CD4-positive, alpha-beta memory T cell (primary cell): Measurements from ENCODE around the gene DKKL1. TPM values are rescaled to one million over a fixed set of nuclear protein-coding genes. Genes with fewer than 3 reads are reported as not detected.

ENCODE experiments used
- CTCF ChIA-PET: fragments of 350-600 bp; sonication (Branson Sonifier 250); formaldehyde crosslinking; loops from one replicate; lab custom pipeline; 2021; ENCODE audit warnings: inconsistent platforms; ENCODE audit not compliant: partially characterized antibody; lab: Charles Lee
- POLR2A ChIA-PET: fragments of 350-600 bp; sonication (Branson Sonifier 250); formaldehyde crosslinking; loops from one replicate; lab custom pipeline; 2021; ENCODE audit not compliant: partially characterized antibody; lab: Charles Lee
- DNase-seq, 5 donors: peaks; one replicate each; pipeline versions ENCODE4 v3.0.0 to v3.0.0-alpha.2; 2020 to 2022; ENCODE audit warnings: mixed read lengths in 1 of 5
- H3K27ac ChIP-seq: one replicate; pipeline ENCODE4 v1.7.0; 2013; ENCODE audit warnings: low read depth, low read length
- H3K27me3 ChIP-seq: 2 replicates; pipeline ENCODE4 v1.7.0; 2013; ENCODE audit warnings: mild to moderate bottlenecking, low read length, moderate library complexity; ENCODE audit not compliant: insufficient read depth
- H3K36me3 ChIP-seq: 2 replicates; pipeline ENCODE4 v1.7.0; 2013; ENCODE audit warnings: mild to moderate bottlenecking, low read length, moderate library complexity; ENCODE audit not compliant: insufficient read depth
- H3K4me1 ChIP-seq: 2 replicates; pipeline ENCODE4 v1.7.0; 2013; ENCODE audit warnings: mild to moderate bottlenecking, low read length, moderate library complexity; ENCODE audit not compliant: insufficient read depth
- H3K4me3 ChIP-seq, 2 donors: one replicate each; pipeline ENCODE4 v1.7.0; 2013; ENCODE audit warnings: low read length in 2 of 2, mild to moderate bottlenecking in 1 of 2
- H3K9me3 ChIP-seq, 2 donors: one replicate each; pipeline ENCODE4 v1.7.0; 2013; ENCODE audit warnings: low read length in 2 of 2, control low read depth in 1 of 2; ENCODE audit not compliant: control insufficient read depth in 1 of 2
- H3K27ac Mint-ChIP-seq, 7 donors: one replicate each; pipeline ENCODE4 v1.8.0; 2020 to 2021; ENCODE audit warnings: mixed read lengths in 7 of 7, mild to moderate bottlenecking in 6 of 7, inconsistent platforms in 3 of 7, moderate library complexity in 3 of 7
- H3K27me3 Mint-ChIP-seq, 2 donors: one replicate each; pipeline ENCODE4 v1.8.0; 2020 to 2021; ENCODE audit warnings: mixed read lengths in 2 of 2
- H3K36me3 Mint-ChIP-seq, 2 donors: one replicate each; pipeline ENCODE4 v1.8.0; 2020 to 2021; ENCODE audit warnings: mixed read lengths in 2 of 2, inconsistent platforms in 1 of 2, mild to moderate bottlenecking in 1 of 2
- H3K4me1 Mint-ChIP-seq, 4 donors: one replicate each; pipeline ENCODE4 v1.8.0; 2020 to 2021; ENCODE audit warnings: mixed read lengths in 4 of 4, mild to moderate bottlenecking in 1 of 4
- H3K4me3 Mint-ChIP-seq, 8 donors: one replicate each; pipeline ENCODE4 v1.8.0; 2020 to 2021; ENCODE audit warnings: mixed read lengths in 8 of 8, mild to moderate bottlenecking in 7 of 8, moderate library complexity in 6 of 8, inconsistent platforms in 3 of 8
- H3K9me3 Mint-ChIP-seq, 8 donors: one replicate each; pipeline ENCODE4 v1.8.0; 2020 to 2021; ENCODE audit warnings: mixed read lengths in 8 of 8, mild to moderate bottlenecking in 5 of 8, inconsistent platforms in 3 of 8, moderate library complexity in 1 of 8
- intact Hi-C: fragments of 100-400 bp; cut with micrococcal nuclease; formaldehyde crosslinking; loops from one replicate; pipeline ENCODE4 v1.15.1; 2023
- polyA plus RNA-seq, 2 donors: library from polyadenylated mRNA; unstranded; fragments of 300-500 nt; fragmentation: Illumina TruSeq; gene quantifications; one replicate each; pipeline ENCODE4 v1.2.3, GENCODE V29; 2021
- total RNA-seq, 2 experiments: library from RNA; stranded (reverse); gene quantifications; one replicate each; pipeline ENCODE4 v1.2.3, GENCODE V29; 2021

Gene DKKL1
- total and polyA plus RNA-seq, 4 experiments from 2014 or later, result not detected

- no peaks in the 10 kb centered on the region for H3K36me3 Mint-ChIP-seq
- peaks cover 0 to 3% (median 0%) of the 10 kb centered on the region in 8 donors for H3K9me3 Mint-ChIP-seq
- peak overlapping the region in 7 of 8 donors; percentile 49 to 87 (median 57) for H3K4me3 Mint-ChIP-seq
- intact Hi-C loops, result loop anchor here (1.0 kb wide), 1 partner anchor 22 kb away; no protein-coding TSS in a partner anchor
- H3K27ac Mint-ChIP-seq, result peak overlapping the region in 2 of 7 donors; percentile 67 to 79
- DNase-seq, result peak in 1 of 5 donors; percentile 24
- Histone ChIP-seq H3K36me3 (no peaks in the 10 kb centered on the region), H3K9me3 (no peaks in the 10 kb centered on the region), H3K4me3 (no peak overlapping the region), H3K27me3 (peaks cover 53% of the 10 kb centered on the region), H3K4me1 (peaks cover 41% of the 10 kb centered on the region), H3K27ac (no peak overlapping the region)
- H3K27me3 Mint-ChIP-seq, result peaks cover 60 to 64% of the 10 kb centered on the region in 2 donors
- H3K4me1 Mint-ChIP-seq, result peaks cover 28 to 65% (median 44%) of the 10 kb centered on the region in 4 donors
- ChIA-PET CTCF (interaction anchor here (1.0 to 1.3 kb wide), 3 partner anchors 9 to 39 kb away, joined by 3 read pairs; no protein-coding TSS in a partner anchor), POLR2A (interaction anchor here (1.2 to 2.9 kb wide), 6 partner anchors 10 to 87 kb away, joined by 3 to 17 read pairs (median 6); no protein-coding TSS in a partner anchor)
Measured at GRCh38 chr19:49421039-49421877, 57.6 kb downstream of the DKKL1 start.

GRCh38 chr19:49421878-49422202 lies 58.2 kb downstream of the DKKL1 start:
- Histone ChIP-seq H3K27ac (no peak overlapping the region), H3K4me1 (peaks cover 44% of the 10 kb centered on the region), H3K9me3 (no peaks in the 10 kb centered on the region), H3K4me3 (no peak overlapping the region), H3K27me3 (peaks cover 59% of the 10 kb centered on the region), H3K36me3 (no peaks in the 10 kb centered on the region)
- Mint-ChIP-seq H3K4me3 (peak overlapping the region in 7 of 8 donors; percentile 49 to 87 (median 57)), H3K36me3 (no peaks in the 10 kb centered on the region), H3K9me3 (peaks cover 0 to 3% (median 0%) of the 10 kb centered on the region in 8 donors), H3K27me3 (peaks cover 66 to 69% of the 10 kb centered on the region in 2 donors), H3K4me1 (peaks cover 30 to 71% (median 48%) of the 10 kb centered on the region in 4 donors), H3K27ac (peak overlapping the region in 3 of 7 donors; percentile 64 to 79 (median 67))
- intact Hi-C loops, result loop anchor here (1.0 kb wide), 1 partner anchor 21 kb away; no protein-coding TSS in a partner anchor
- ChIA-PET POLR2A (interaction anchor here (1.2 to 2.9 kb wide), 5 partner anchors 10 to 88 kb away, joined by 3 to 17 read pairs (median 7); no protein-coding TSS in a partner anchor), CTCF (interaction anchor here (0.7 kb wide), 1 partner anchor 15 kb away, joined by 3 read pairs; no protein-coding TSS in a partner anchor)
- no peak for DNase-seq

GRCh38 chr19:49422407-49423070 lies 58.9 kb downstream of the DKKL1 start:
- H3K27ac Mint-ChIP-seq, result peak overlapping the region; percentile 12 to 89 (median 76)
- no peaks in the 10 kb centered on the region for H3K9me3 ChIP-seq
- no peak overlapping the region for H3K27ac ChIP-seq
- no peaks in the 10 kb centered on the region for H3K36me3 Mint-ChIP-seq
- ChIA-PET CTCF (interaction anchor here (0.7 kb wide), 1 partner anchor 14 kb away, joined by 3 read pairs; no protein-coding TSS in a partner anchor), POLR2A (interaction anchor here (0.9 to 2.9 kb wide), 4 partner anchors 13 to 89 kb away, joined by 3 to 17 read pairs (median 5); no protein-coding TSS in a partner anchor)
- peak overlapping the region; percentile 23 to 47 for H3K4me3 ChIP-seq
- H3K4me1 ChIP-seq, result peaks cover 44% of the 10 kb centered on the region
- intact Hi-C loops, result no loop called here
- H3K9me3 Mint-ChIP-seq, result peaks cover 0 to 3% (median 0%) of the 10 kb centered on the region in 8 donors
- H3K27me3 ChIP-seq, result peaks cover 64% of the 10 kb centered on the region
- DNase-seq, result peak; percentile 48 to 56 (median 54)
- peak overlapping the region; percentile 75 to 94 (median 85) for H3K4me3 Mint-ChIP-seq
- no peaks in the 10 kb centered on the region for H3K36me3 ChIP-seq
- peaks cover 69 to 75% of the 10 kb centered on the region in 2 donors for H3K27me3 Mint-ChIP-seq
- peaks cover 32 to 77% (median 53%) of the 10 kb centered on the region in 4 donors for H3K4me1 Mint-ChIP-seq

- Mint-ChIP-seq H3K9me3 (peaks cover 0 to 3% (median 0%) of the 10 kb centered on the region in 8 donors), H3K4me3 (peak within 1 kb of the TSS; percentile 75 to 94 (median 85)), H3K27ac (peak within 1 kb of the TSS; percentile 48 to 89 (median 76)), H3K4me1 (peaks cover 35 to 84% (median 59%) of the 10 kb centered on the region in 4 donors), H3K36me3 (no peaks in the 10 kb centered on the region), H3K27me3 (peaks cover 72 to 81% of the 10 kb centered on the region in 2 donors)
- ChIA-PET CTCF (interaction anchor here (0.7 to 2.2 kb wide), 2 partner anchors 32 to 46 kb away, joined by 3 to 7 read pairs; no protein-coding TSS in a partner anchor), POLR2A (interaction anchor here (0.9 to 2.4 kb wide), 6 partner anchors 12 to 26 kb away, joined by 3 to 10 read pairs (median 3); no protein-coding TSS in a partner anchor)
- peaks cover 71% of the 10 kb centered on the region for H3K27me3 ChIP-seq
- H3K36me3 ChIP-seq, result no peaks in the 10 kb centered on the region
- no peaks in the 10 kb centered on the region for H3K9me3 ChIP-seq
- H3K4me3 ChIP-seq, result peak within 1 kb of the TSS; percentile 23 to 47
- H3K4me1 ChIP-seq, result peaks cover 52% of the 10 kb centered on the region
- no peak within 1 kb of the TSS for H3K27ac ChIP-seq
- no peak for DNase-seq
- intact Hi-C loops, result no loop called here
Measured at GRCh38 chr19:49423071-49423984, 59.7 kb downstream of the DKKL1 start, which contains the start of gene PTH2. PTH2 (minus strand) TSS chr19:49423441; CDS start chr19:49423339, 102 bp downstream.

GRCh38 chr19:49423985-49424303 lies 60.3 kb downstream of the DKKL1 start:
- H3K4me3 ChIP-seq, result peak overlapping the region; percentile 8 to 19
- no peaks in the 10 kb centered on the region for H3K36me3 ChIP-seq
- H3K27me3 ChIP-seq, result peaks cover 77% of the 10 kb centered on the region
- Mint-ChIP-seq H3K27me3 (peaks cover 71 to 81% of the 10 kb centered on the region in 2 donors), H3K36me3 (no peaks in the 10 kb centered on the region), H3K4me1 (peaks cover 39 to 91% (median 62%) of the 10 kb centered on the region in 4 donors), H3K9me3 (peaks cover 0 to 3% (median 0%) of the 10 kb centered on the region in 8 donors), H3K27ac (peak overlapping the region in 5 of 7 donors; percentile 12 to 57 (median 52)), H3K4me3 (peak overlapping the region; percentile 26 to 88 (median 77))
- ChIA-PET CTCF (interaction anchor here (0.7 to 2.2 kb wide), 2 partner anchors 32 to 46 kb away, joined by 3 to 7 read pairs; no protein-coding TSS in a partner anchor), POLR2A (interaction anchor here (0.9 to 2.4 kb wide), 4 partner anchors 12 to 19 kb away, joined by 3 to 10 read pairs (median 3); no protein-coding TSS in a partner anchor)
- no peaks in the 10 kb centered on the region for H3K9me3 ChIP-seq
- no peak overlapping the region for H3K27ac ChIP-seq
- H3K4me1 ChIP-seq, result peaks cover 56% of the 10 kb centered on the region
- peak; percentile 38 to 58 (median 51) for DNase-seq
- intact Hi-C loops, result no loop called here
